Stomach (tissue), 9 donors: ENCODE data around the gene DCP2. TPM values are rescaled to one million over a fixed set of nuclear protein-coding genes. Genes with fewer than 3 reads are reported as not detected.

Experiments
- DNase-seq, 2 donors: peaks; one replicate each; pipeline versions ENCODE4 v3.0.0 to v3.0.0-alpha.2; 2013 to 2019
- H3K27ac ChIP-seq, 5 donors: fragments of 200-600 bp in 4 of 5; sonication (generic) in 4 of 5; one replicate each; pipeline ENCODE4 v1.5.1; 2013 to 2019; ENCODE audit warnings: mild to moderate bottlenecking in 1 of 5, moderate library complexity in 1 of 5
- H3K27me3 ChIP-seq, 3 donors: fragments of 200-600 bp; sonication (generic); one replicate each; pipeline ENCODE4 v1.5.1; 2017 to 2019; ENCODE audit warnings: mixed run types in 1 of 3
- H3K36me3 ChIP-seq, 4 donors: fragments of 200-600 bp; sonication (generic); 1 replicate in 3 of 4; 2 replicates in 1 of 4; pipeline ENCODE4 v1.5.1; 2016 to 2019
- H3K4me1 ChIP-seq, 4 donors: fragments of 200-600 bp; sonication (generic); one replicate each; pipeline ENCODE4 v1.5.1; 2016 to 2019
- H3K4me3 ChIP-seq, 4 donors: fragments of 200-600 bp; sonication (generic) in 3 of 4; one replicate each; pipeline ENCODE4 v1.5.1; 2016 to 2019; ENCODE audit warnings: mild to moderate bottlenecking in 1 of 4
- H3K9me3 ChIP-seq, 4 donors: fragments of 200-600 bp; sonication (generic); one replicate each; pipeline ENCODE4 v1.5.1; 2016 to 2019
- EP300 ChIP-seq: sonication (generic); formaldehyde crosslinking; IDR thresholded peaks from one replicate; pipeline ENCODE4 v1.6.1; 2017; ENCODE audit warnings: antibody characterized with exemption
- POLR2A ChIP-seq, 4 donors: fragments of 450-650 bp; IDR thresholded peaks; one replicate each; pipeline ENCODE4 v1.6.1; 2016; ENCODE audit warnings: antibody characterized with exemption in 4 of 4, control low read depth in 2 of 4, mild to moderate bottlenecking in 1 of 4, moderate library complexity in 1 of 4
- POLR2AphosphoS5 ChIP-seq, 3 donors: sonication (generic); formaldehyde crosslinking; IDR thresholded peaks; one replicate each; pipeline ENCODE4 v1.6.1; 2016; ENCODE audit warnings: antibody characterized with exemption in 3 of 3
- WGBS, 5 donors: extraction: QIAGEN DNeasy Blood & Tissue Kit in 3 of 5; methylation state at CpG; one replicate each; pipeline versions ENCODE4 v1.1.5 to v1.1.7; 2013 to 2018; 5-methylcytosine and 5-hydroxymethylcytosine counted together
- intact Hi-C: fragments of 100-400 bp; cut with DNase I; formaldehyde crosslinking; loops from one replicate; pipeline ENCODE4 v1.15.1; 2023; ENCODE audit warnings: low total_unique reads
- polyA plus RNA-seq, 3 donors: library from polyadenylated mRNA; stranded (reverse); fragments of 200-250 nt; gene quantifications; one replicate each; pipeline ENCODE4 v1.2.3, GENCODE V29; 2013
- total RNA-seq, 5 donors: library from RNA; depleted of rRNA; stranded (reverse); fragments of >200 nt; gene quantifications; one replicate each; pipeline versions ENCODE4 v1.1.0 to v1.2.3, GENCODE V29; 2014 to 2016
- TF ChIP-seq, protein P1 (sequence below), 7 experiments: fragments of 450-650 bp in 4 of 7; fragments of 200-600 bp in 3 of 7; sonication (generic) in 3 of 7; IDR thresholded peaks; one replicate each; pipeline ENCODE4 v1.5.1; 2016 to 2019; ENCODE audit warnings: antibody characterized with exemption in 7 of 7, control low read depth in 2 of 7, mild to moderate bottlenecking in 1 of 7
- donor health status: healthy with polysubstance abuse.
- donor health status: Bipolar disorder and iron deficiency.
- donor health status: healthy.

Gene DCP2
- total and polyA plus RNA-seq, 8 donors, result 5.3 to 61.3 (median 7.2) TPM

DNA sequence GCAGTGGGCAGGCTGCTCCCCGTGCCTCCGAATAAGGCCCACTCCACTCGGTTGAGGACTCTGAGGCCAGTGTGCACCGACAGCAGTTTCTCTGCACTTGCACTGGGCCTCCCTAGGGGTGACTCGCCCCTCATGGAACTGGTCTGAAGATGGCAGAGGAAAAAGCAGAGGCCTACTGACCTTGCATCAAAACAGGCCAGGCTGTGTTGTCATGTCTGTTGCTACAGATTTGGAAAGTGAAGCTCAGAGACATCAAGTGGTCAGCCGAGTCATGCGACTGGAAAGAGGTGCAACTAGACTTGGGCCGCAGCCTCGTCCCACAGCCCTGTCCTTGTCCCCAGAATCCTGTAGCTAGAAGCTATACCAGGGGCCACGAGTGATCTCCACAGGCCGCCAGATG lies 78.3 kb downstream of the DCP2 start:
- no peak for TF ChIP-seq POLR2A (IDR thresholded peaks at IDR 0.05)
- no peak for TF ChIP-seq POLR2AphosphoS5 (IDR thresholded peaks at IDR 0.05)
- TF ChIP-seq EP300, result no peak
- TF ChIP-seq, protein P1, sequence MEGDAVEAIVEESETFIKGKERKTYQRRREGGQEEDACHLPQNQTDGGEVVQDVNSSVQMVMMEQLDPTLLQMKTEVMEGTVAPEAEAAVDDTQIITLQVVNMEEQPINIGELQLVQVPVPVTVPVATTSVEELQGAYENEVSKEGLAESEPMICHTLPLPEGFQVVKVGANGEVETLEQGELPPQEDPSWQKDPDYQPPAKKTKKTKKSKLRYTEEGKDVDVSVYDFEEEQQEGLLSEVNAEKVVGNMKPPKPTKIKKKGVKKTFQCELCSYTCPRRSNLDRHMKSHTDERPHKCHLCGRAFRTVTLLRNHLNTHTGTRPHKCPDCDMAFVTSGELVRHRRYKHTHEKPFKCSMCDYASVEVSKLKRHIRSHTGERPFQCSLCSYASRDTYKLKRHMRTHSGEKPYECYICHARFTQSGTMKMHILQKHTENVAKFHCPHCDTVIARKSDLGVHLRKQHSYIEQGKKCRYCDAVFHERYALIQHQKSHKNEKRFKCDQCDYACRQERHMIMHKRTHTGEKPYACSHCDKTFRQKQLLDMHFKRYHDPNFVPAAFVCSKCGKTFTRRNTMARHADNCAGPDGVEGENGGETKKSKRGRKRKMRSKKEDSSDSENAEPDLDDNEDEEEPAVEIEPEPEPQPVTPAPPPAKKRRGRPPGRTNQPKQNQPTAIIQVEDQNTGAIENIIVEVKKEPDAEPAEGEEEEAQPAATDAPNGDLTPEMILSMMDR (IDR thresholded peaks at IDR 0.05), result no peak
- H3K36me3 ChIP-seq, result peaks cover 0 to 26% (median 11%) of the 10 kb centered on the region in 4 donors
- 94 to 97% (median 96%) methylated on average over 8 to 11 of the region's 11 CpGs for WGBS, 5 donors
- no peak for DNase-seq
- H3K9me3 ChIP-seq, result no peaks in the 10 kb centered on the region
- no peak overlapping the region for H3K4me3 ChIP-seq
- intact Hi-C loops, result no loop called here
- peaks cover 0 to 20% (median 9%) of the 10 kb centered on the region in 4 donors for H3K4me1 ChIP-seq
- H3K27ac ChIP-seq, result no peak overlapping the region
- H3K27me3 ChIP-seq, result no peaks in the 10 kb centered on the region

DNA sequence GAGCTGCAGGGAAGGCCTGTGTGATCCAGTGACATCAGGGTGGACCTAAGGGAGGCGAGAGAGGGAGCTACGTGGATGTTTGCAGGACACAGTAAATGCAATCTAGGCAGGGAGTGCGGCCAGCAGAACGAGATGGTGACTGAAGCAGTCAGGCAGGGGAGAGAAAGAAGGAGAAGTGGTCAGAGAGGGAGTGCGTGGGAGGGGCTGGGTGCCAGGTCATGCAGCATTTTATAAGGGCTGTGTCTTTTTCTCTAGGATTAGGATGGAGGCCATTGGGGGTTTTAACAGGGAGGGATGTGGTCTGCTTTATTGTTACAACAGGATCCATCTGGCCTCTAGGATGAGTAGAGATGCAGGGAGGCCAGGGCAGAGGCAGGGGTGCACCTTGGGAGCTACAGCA lies 80.4 kb downstream of the DCP2 start:
- H3K27ac ChIP-seq, result no peak overlapping the region
- intact Hi-C loops, result no loop called here
- peaks cover 0 to 26% (median 11%) of the 10 kb centered on the region in 4 donors for H3K36me3 ChIP-seq
- no peaks in the 10 kb centered on the region for H3K9me3 ChIP-seq
- H3K27me3 ChIP-seq, result no peaks in the 10 kb centered on the region
- DNase-seq, result no peak
- TF ChIP-seq POLR2AphosphoS5 (IDR thresholded peaks at IDR 0.05) (no peak), POLR2A (IDR thresholded peaks at IDR 0.05) (no peak), EP300 (no peak)
- TF ChIP-seq, protein P1 (IDR thresholded peaks at IDR 0.05), result no peak
- peaks cover 0 to 10% (median 4%) of the 10 kb centered on the region in 4 donors for H3K4me1 ChIP-seq
- no peak overlapping the region for H3K4me3 ChIP-seq
- WGBS, 5 donors, result 82 to 87% (median 84%) methylated on average over 5 of the region's 5 CpGs

DNA sequence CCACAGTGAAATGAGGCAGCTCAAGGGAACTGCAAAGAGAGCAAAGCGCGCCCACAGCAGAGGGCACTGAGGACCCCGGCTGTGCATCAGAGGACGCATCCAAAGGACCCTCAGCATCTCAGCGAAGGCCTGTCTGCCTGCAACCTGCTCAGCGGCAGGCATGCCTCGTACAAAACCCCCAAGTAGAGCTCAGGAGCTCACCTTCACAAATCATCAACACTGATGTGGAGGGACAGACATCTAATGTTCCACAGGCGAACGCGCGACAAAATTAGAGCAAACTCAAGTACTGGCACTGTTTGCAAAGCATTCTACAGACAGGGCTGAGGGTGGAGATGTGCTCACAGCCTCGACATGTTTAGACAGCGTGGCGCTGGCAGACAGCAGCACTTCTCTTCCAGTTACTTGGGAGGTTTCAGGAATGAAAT lies 81.0 kb downstream of the DCP2 start:
- Histone ChIP-seq H3K4me1 (peaks cover 0 to 10% (median 1%) of the 10 kb centered on the region in 4 donors), H3K27me3 (no peaks in the 10 kb centered on the region), H3K36me3 (peaks cover under 1 to 23% (median 11%) of the 10 kb centered on the region in 4 donors), H3K9me3 (no peaks in the 10 kb centered on the region), H3K4me3 (no peak overlapping the region), H3K27ac (no peak overlapping the region)
- TF ChIP-seq POLR2A (IDR thresholded peaks at IDR 0.05) (no peak), EP300 (no peak)
- TF ChIP-seq, protein P1 (IDR thresholded peaks at IDR 0.05), result no peak
- intact Hi-C loops, result no loop called here
- 79 to 93% (median 85%) methylated on average over 14 of the region's 14 CpGs for WGBS, 5 donors
- DNase-seq, result no peak

DNA sequence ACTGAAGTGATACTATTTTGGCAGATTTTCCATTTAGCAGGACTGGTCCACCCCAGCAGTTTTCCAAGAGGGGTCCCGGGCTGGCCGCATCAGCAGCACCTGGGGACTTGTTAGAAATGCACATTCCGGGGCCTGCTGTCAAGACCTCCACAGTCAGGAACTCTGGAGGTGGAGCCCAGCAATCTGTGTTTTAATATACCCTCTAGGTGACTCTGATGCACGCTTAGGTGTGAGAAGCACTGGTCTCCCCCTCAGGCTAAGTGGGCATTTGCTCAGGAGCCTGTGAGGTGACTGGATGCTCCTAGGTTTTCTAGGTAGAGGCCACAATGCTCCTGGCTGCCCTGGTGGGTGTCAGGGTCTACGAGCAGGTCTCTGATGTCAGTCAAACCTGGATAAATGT lies 81.7 kb downstream of the DCP2 start:
- intact Hi-C loops, result no loop called here
- H3K27ac ChIP-seq, result no peak overlapping the region
- DNase-seq, result no peak
- no peak overlapping the region for H3K4me3 ChIP-seq
- peaks cover 3 to 23% (median 14%) of the 10 kb centered on the region in 4 donors for H3K36me3 ChIP-seq
- no peaks in the 10 kb centered on the region for H3K9me3 ChIP-seq
- TF ChIP-seq, protein P1 (IDR thresholded peaks at IDR 0.05), result no peak
- TF ChIP-seq EP300 (no peak), POLR2A (IDR thresholded peaks at IDR 0.05) (no peak), POLR2AphosphoS5 (IDR thresholded peaks at IDR 0.05) (no peak)
- H3K4me1 ChIP-seq, result peaks cover 0 to 10% (median 0%) of the 10 kb centered on the region in 4 donors
- WGBS, 5 donors, result 73 to 97% (median 91%) methylated on average over 3 to 5 of the region's 5 CpGs
- no peaks in the 10 kb centered on the region for H3K27me3 ChIP-seq
